ENCODE measurements around the gene INPP5A. TPM values are rescaled to one million over a fixed set of nuclear protein-coding genes. Genes with fewer than 3 reads are reported as not detected.

INPP5A gene
- total RNA-seq, 1 experiment from 2014 or later: 12.3 TPM

DNA sequence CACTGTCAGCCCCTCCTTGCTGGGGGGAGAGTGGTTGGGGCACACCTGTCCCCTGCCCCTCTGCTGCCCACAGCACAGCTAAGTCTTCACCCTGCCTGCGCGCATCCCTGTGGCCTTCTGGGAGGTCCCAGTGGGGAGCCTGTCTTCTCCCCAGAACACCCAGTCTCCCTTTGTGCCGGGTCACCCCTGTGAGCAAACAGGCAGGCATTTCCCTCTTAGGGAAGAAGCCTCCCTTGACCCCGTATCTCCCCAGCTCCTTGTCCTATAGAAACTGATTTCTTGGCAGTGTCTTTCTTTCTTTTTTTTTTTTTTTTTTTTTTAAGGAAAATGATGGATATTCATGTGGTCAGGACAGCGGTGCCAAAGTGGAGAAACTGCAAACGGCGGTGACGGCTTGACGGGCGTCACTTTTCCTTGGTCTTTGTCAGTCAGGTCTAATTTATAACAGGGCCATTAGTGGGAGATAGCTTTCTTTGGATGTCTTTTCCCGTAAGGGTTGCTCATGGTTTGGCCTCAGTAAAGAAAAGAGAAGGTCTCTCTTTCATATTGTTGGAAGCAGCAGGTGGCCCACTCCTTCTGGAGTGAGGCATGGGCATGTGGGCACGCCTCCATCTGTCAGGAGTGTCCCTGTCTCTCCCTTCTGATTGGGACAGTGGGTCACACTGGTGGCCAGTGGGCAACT lies 133.1 kb downstream of the INPP5A start (continued):
- no peak for TF ChIP-seq JUND (IDR thresholded peaks at IDR 0.05)
- TF ChIP-seq EZH2phosphoT487 (IDR thresholded peaks at IDR 0.05; ENCODE audit: borderline replicate concordance): no peak
- TF ChIP-seq EZH2 (IDR thresholded peaks at IDR 0.05): no peak
- TF ChIP-seq YY1 (IDR thresholded peaks at IDR 0.05; ENCODE audit: extremely low read depth, insufficient replicate concordance, low read depth, low read length): no peak
- TF ChIP-seq SIN3A (IDR thresholded peaks at IDR 0.05; ENCODE audit: low read depth): no peak
- TF ChIP-seq EGR1 (IDR thresholded peaks at IDR 0.05; ENCODE audit: low read depth): no peak
- TF ChIP-seq TCF7L2 (IDR thresholded peaks at IDR 0.05; ENCODE audit: borderline replicate concordance, extremely low read depth, insufficient read depth, insufficient read length): no peak
- no peak for TF ChIP-seq SP1 (IDR thresholded peaks at IDR 0.05; ENCODE audit: low read depth)

DNA sequence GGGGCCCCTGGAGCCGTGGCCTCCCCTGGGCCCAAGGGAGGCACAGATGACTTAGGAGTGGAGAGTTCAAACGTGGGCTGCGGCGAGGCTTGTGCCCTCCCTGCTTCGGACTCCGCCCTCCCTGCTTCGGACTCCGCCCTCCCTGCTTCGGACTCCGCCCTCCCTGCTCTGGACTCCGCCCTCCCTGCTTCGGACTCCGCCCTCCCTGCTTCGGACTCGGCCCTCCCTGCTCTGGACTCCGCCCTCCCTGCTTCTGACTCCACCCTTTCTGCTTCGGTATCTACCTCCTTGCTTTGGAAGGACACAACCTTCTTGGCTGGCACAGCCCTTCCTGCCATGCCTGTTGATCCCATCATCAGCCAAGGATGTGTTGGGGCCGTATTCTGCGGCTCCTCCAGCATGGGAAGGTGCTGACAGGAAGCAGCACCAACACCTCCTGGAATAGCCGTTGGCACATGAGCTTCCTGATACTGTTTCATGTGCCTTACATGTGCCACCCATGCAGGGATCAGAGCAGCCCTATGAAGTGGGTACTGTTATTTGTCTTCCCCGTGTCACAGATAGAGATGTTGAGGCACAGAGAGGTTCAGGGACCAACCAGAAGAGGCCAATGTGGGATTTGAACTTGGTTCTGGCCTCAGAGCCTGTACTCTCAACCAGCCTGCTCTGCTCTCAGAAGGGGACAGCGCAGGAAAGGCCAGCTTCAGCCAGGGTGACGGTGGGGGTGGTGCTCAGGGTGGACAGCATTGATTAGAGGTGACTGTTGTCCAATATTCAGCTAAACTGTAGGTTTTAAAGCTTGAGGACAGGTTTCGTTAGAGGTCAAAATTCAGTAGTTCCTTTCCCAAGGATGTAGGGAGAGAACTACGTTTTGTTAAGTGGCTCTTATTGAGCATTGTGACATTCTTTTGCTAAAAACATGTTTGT lies 133.9 kb downstream of the INPP5A start:
- no peak for ATAC-seq
- CTCF ChIA-PET: interaction anchor here (0.7 kb wide), 1 partner anchor 270 kb away, joined by 3 read pairs; no protein-coding TSS in a partner anchor
- TF ChIP-seq, protein P1, sequence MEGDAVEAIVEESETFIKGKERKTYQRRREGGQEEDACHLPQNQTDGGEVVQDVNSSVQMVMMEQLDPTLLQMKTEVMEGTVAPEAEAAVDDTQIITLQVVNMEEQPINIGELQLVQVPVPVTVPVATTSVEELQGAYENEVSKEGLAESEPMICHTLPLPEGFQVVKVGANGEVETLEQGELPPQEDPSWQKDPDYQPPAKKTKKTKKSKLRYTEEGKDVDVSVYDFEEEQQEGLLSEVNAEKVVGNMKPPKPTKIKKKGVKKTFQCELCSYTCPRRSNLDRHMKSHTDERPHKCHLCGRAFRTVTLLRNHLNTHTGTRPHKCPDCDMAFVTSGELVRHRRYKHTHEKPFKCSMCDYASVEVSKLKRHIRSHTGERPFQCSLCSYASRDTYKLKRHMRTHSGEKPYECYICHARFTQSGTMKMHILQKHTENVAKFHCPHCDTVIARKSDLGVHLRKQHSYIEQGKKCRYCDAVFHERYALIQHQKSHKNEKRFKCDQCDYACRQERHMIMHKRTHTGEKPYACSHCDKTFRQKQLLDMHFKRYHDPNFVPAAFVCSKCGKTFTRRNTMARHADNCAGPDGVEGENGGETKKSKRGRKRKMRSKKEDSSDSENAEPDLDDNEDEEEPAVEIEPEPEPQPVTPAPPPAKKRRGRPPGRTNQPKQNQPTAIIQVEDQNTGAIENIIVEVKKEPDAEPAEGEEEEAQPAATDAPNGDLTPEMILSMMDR (IDR thresholded peaks at IDR 0.05 in 2 of 3, conservative IDR thresholded peaks at IDR 0.05 in 1 of 3; ENCODE audit: borderline replicate concordance in 1 of 3, insufficient read depth in 1 of 3, low read depth in 2 of 3, low read length in 2 of 3): no peak
- TF ChIP-seq SP1 (IDR thresholded peaks at IDR 0.05; ENCODE audit: low read depth): no peak
- TF ChIP-seq, protein P2, sequence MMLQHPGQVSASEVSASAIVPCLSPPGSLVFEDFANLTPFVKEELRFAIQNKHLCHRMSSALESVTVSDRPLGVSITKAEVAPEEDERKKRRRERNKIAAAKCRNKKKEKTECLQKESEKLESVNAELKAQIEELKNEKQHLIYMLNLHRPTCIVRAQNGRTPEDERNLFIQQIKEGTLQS (IDR thresholded peaks at IDR 0.05): no peak
- no peak for TF ChIP-seq FOSL1 (IDR thresholded peaks at IDR 0.05; ENCODE audit: low read depth)
- no peak for TF ChIP-seq SRF (IDR thresholded peaks at IDR 0.05; ENCODE audit: low read depth)
- no peak for TF ChIP-seq EGR1 (IDR thresholded peaks at IDR 0.05; ENCODE audit: low read depth)
- no peak for TF ChIP-seq REST (IDR thresholded peaks at IDR 0.05; ENCODE audit: low read depth)
- TF ChIP-seq ZFX (IDR thresholded peaks at IDR 0.05): no peak
- no peak for TF ChIP-seq CEBPB (IDR thresholded peaks at IDR 0.05; ENCODE audit: low read depth)
- TF ChIP-seq CBX3 (IDR thresholded peaks at IDR 0.05; ENCODE audit: low read depth): no peak
- no peak for TF ChIP-seq RAD21 (IDR thresholded peaks at IDR 0.05; ENCODE audit: low read depth)
- TF ChIP-seq YY1 (IDR thresholded peaks at IDR 0.05; ENCODE audit: extremely low read depth, insufficient replicate concordance, low read depth, low read length): no peak

More for the DNA sequence above, 133.9 kb downstream of the INPP5A start:
- BruUV-seq (replicated peaks): no TSS peak
- no peaks in the 10 kb centered on the region for H3K79me2 ChIP-seq (ENCODE audit: insufficient read depth, low read length)
- POLR2A ChIA-PET: no interaction called here
- H2AFZ ChIP-seq (ENCODE audit: low read depth, low read length, poor library complexity, severe bottlenecking): no peak overlapping the region
- intact Hi-C loops (cut with micrococcal nuclease): no loop called here
- H3K27ac ChIP-seq (ENCODE audit: low read depth, low read length): no peak overlapping the region
- no peaks in the 10 kb centered on the region for H4K20me1 ChIP-seq (ENCODE audit: insufficient read depth)
- DNase-seq (ENCODE audit: low read depth, low spot score): no peak
- RAD21 ChIA-PET (ENCODE audit: low non-redundant PET in 1 of 2, low total read pairs in 2 of 2, uncharacterized antibody in 2 of 2, unreplicated experiment in 2 of 2): no interaction called here
- H3K36me3 ChIP-seq (ENCODE audit: control insufficient read depth in 1 of 2, insufficient read depth in 2 of 2, low read length in 2 of 2): no peaks in the 10 kb centered on the region
- H3K9me3 ChIP-seq (ENCODE audit: control insufficient read depth in 1 of 2, insufficient read depth in 1 of 2, low read depth in 1 of 2, low read length in 2 of 2): no peaks in the 10 kb centered on the region
- H3K9ac ChIP-seq (ENCODE audit: low read length): no peak overlapping the region
- no peak overlapping the region for H3K4me3 ChIP-seq (replicated peaks in 1 of 2; ENCODE audit: low read depth in 1 of 2, low read length in 2 of 2)
- H3K4me1 ChIP-seq (ENCODE audit: control insufficient read depth in 1 of 2, insufficient read depth in 2 of 2, low read length in 2 of 2): no peaks in the 10 kb centered on the region
- no peaks in the 10 kb centered on the region for H3K27me3 ChIP-seq (ENCODE audit: insufficient read depth, low read length)
- H3K9me2 ChIP-seq (ENCODE audit: insufficient read depth): no peaks in the 10 kb centered on the region
- no peak overlapping the region for H3K4me2 ChIP-seq (ENCODE audit: low read length)
